HCT116 (cell line): ENCODE results near the gene ADAMTS16.

Experiments used
- ELF1 ChIP-seq: IDR thresholded peaks from 2 replicates; pipeline ENCODE4 v1.6.1; 2012; ENCODE audit warnings: low read depth, borderline replicate concordance
- EZH2 ChIP-seq: fragments of 200-600 bp; sonication (generic); IDR thresholded peaks from 2 replicates; pipeline ENCODE4 v1.6.1; 2017; ENCODE audit warnings: antibody characterized with exemption, mixed run types
- JUND ChIP-seq: IDR thresholded peaks from 2 replicates; pipeline ENCODE4 v1.6.1; 2012
- POLR2A ChIP-seq: IDR thresholded peaks from 2 replicates; pipeline ENCODE4 v1.7.0; 2011; ENCODE audit warnings: borderline replicate concordance; ENCODE audit not compliant: insufficient read depth, insufficient read length; ENCODE audit errors: extremely low read depth
- POLR2AphosphoS5 ChIP-seq: IDR thresholded peaks from 2 replicates; pipeline ENCODE4 v1.6.1; 2011; ENCODE audit warnings: mild to moderate bottlenecking, low read depth, low read length, moderate library complexity
- SIN3A ChIP-seq: IDR thresholded peaks from 2 replicates; pipeline ENCODE4 v1.6.1; 2012; ENCODE audit warnings: low read depth
- ZFX ChIP-seq: fragments of 450-650 bp; IDR thresholded peaks from 2 replicates; pipeline ENCODE4 v1.6.1; 2017
- TF ChIP-seq, protein P1 (sequence below), 3 experiments: fragments of 200-600 bp in 1 of 3; sonication (generic) in 1 of 3; IDR thresholded peaks in 2 of 3; conservative IDR thresholded peaks in 1 of 3; 2 replicates each; pipeline ENCODE4 v1.5.1; 2012 to 2017; ENCODE audit warnings: low read depth in 2 of 3, low read length in 2 of 3, antibody characterized with exemption in 1 of 3, borderline replicate concordance in 1 of 3, control low read depth in 1 of 3, mild to moderate bottlenecking in 1 of 3, mixed read lengths in 1 of 3, mixed run types in 1 of 3, moderate library complexity in 1 of 3; ENCODE audit not compliant: insufficient read depth in 1 of 3

DNA sequence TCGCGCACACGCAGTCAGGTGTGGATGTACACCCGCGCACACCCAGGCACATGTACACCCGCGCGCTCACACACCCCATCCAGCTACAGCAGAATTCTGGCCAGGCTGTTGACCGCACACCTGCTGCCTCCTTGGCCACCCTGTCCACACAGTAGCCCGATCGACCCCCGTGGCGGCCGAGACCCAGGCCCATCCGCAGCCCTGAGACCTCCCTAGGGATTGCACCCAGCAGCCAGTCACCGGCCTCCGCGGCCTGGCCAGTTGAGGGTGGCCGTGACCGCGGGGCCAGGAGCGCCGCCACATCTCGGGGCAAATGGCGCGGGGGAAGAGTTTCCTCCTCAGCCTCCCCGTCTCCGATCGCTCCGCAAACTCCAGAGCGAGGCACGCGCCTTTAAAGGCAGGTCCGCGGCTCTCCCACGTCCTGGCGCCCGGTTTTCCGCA lies 774 bp upstream of the ADAMTS16 start:
- TF ChIP-seq POLR2A (no peak), EZH2 (no peak), SIN3A (no peak), POLR2AphosphoS5 (no peak), JUND (no peak), ELF1 (no peak), ZFX (no peak)
- TF ChIP-seq, protein P1, sequence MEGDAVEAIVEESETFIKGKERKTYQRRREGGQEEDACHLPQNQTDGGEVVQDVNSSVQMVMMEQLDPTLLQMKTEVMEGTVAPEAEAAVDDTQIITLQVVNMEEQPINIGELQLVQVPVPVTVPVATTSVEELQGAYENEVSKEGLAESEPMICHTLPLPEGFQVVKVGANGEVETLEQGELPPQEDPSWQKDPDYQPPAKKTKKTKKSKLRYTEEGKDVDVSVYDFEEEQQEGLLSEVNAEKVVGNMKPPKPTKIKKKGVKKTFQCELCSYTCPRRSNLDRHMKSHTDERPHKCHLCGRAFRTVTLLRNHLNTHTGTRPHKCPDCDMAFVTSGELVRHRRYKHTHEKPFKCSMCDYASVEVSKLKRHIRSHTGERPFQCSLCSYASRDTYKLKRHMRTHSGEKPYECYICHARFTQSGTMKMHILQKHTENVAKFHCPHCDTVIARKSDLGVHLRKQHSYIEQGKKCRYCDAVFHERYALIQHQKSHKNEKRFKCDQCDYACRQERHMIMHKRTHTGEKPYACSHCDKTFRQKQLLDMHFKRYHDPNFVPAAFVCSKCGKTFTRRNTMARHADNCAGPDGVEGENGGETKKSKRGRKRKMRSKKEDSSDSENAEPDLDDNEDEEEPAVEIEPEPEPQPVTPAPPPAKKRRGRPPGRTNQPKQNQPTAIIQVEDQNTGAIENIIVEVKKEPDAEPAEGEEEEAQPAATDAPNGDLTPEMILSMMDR (IDR thresholded peaks at IDR 0.05 in 2 of 3, conservative IDR thresholded peaks at IDR 0.05 in 1 of 3; ENCODE audit: borderline replicate concordance in 1 of 3, insufficient read depth in 1 of 3, low read depth in 2 of 3, low read length in 2 of 3): no peak
